PC-3 (cell line): Measurements from ENCODE around the gene TTC39B. TPM values are rescaled to one million over a fixed set of nuclear protein-coding genes. Genes with fewer than 3 reads are reported as not detected.

Experiments
- ATAC-seq: fragments of 200-7000 bp; cut with Tn5 transposase; 2 replicates; pipeline ENCODE4 v1.9.1; 2020; ENCODE audit warnings: mild to moderate bottlenecking, moderate library complexity
- BruUV-seq: library from RNA; stranded (reverse); fragments of 400-500 nt; replicated peaks from 2 replicates; lab custom pipeline; 2021; lab: Mats Ljungman, UMichigan
- CTCF ChIA-PET: fragments of 300-600 bp; sonication (Branson Sonifier 250); formaldehyde crosslinking; loops from one replicate; lab custom pipeline; 2022; ENCODE audit warnings: antibody characterized with exemption; lab: Charles Lee
- POLR2A ChIA-PET: fragments of 300-600 bp; sonication (Branson Sonifier 250); formaldehyde crosslinking; loops from one replicate; lab custom pipeline; 2022; ENCODE audit warnings: antibody characterized with exemption; ENCODE audit not compliant: unreplicated experiment; lab: Charles Lee
- DNase-seq: peaks from one replicate; pipeline ENCODE4 v3.0.0-alpha.2; 2015
- H2AFZ ChIP-seq: fragments of 300-600 bp; sonication (generic); 2 replicates; pipeline ENCODE4 v1.6.0; 2016; ENCODE audit warnings: antibody characterized with exemption, low read length
- H3F3A ChIP-seq: fragments of 300-600 bp; sonication (generic); one replicate; pipeline ENCODE4 v1.6.0; 2017; ENCODE audit warnings: antibody characterized with exemption, low read length, control low read depth, mild to moderate bottlenecking; ENCODE audit not compliant: unreplicated experiment
- H3K27ac ChIP-seq: fragments of 300-600 bp; sonication (generic); 2 replicates; pipeline ENCODE4 v1.5.1; 2016; ENCODE audit warnings: mild to moderate bottlenecking, low read length
- H3K27me3 ChIP-seq: fragments of 300-600 bp; sonication (generic); 2 replicates; pipeline ENCODE4 v1.6.1; 2016; ENCODE audit warnings: low read length, mixed read lengths
- H3K36me3 ChIP-seq: fragments of 300-600 bp; sonication (generic); 2 replicates; pipeline ENCODE4 v1.6.1; 2016; ENCODE audit warnings: low read depth, mixed run types, low read length, mixed read lengths
- H3K4me1 ChIP-seq: fragments of 300-600 bp; sonication (generic); 2 replicates; pipeline ENCODE4 v1.5.1; 2016; ENCODE audit warnings: low read length; ENCODE audit not compliant: insufficient read depth
- H3K4me2 ChIP-seq: fragments of 300-600 bp; sonication (generic); 2 replicates; pipeline ENCODE4 v1.6.0; 2016; ENCODE audit warnings: low read length
- H3K4me3 ChIP-seq: fragments of 300-600 bp; sonication (generic); 2 replicates; pipeline ENCODE4 v1.5.1; 2016; ENCODE audit warnings: mild to moderate bottlenecking, low read length, mixed read lengths
- H3K79me2 ChIP-seq: fragments of 300-600 bp; sonication (generic); 2 replicates; pipeline ENCODE4 v1.6.1; 2017; ENCODE audit warnings: low read length, mixed read lengths
- H3K9ac ChIP-seq: fragments of 300-600 bp; sonication (generic); 2 replicates; pipeline ENCODE4 v1.6.0; 2016; ENCODE audit warnings: mild to moderate bottlenecking, low read length
- H3K9me2 ChIP-seq: fragments of 300-600 bp; sonication (generic); replicated peaks from 2 replicates; pipeline ENCODE4 v1.6.1; 2016; ENCODE audit warnings: mixed run types, low read length, mixed read lengths
- H3K9me3 ChIP-seq: fragments of 300-600 bp; sonication (generic); 2 replicates; pipeline ENCODE4 v1.6.1; 2016; ENCODE audit warnings: low read length, mixed read lengths
- H4K20me1 ChIP-seq: fragments of 300-600 bp; sonication (generic); 2 replicates; pipeline ENCODE4 v1.6.1; 2016; ENCODE audit warnings: low read length, mixed read lengths
- CTCF ChIP-seq: fragments of 300-600 bp; sonication (generic); conservative IDR thresholded peaks from 2 replicates; pipeline ENCODE4 v1.5.1; 2017; ENCODE audit warnings: antibody characterized with exemption, low read depth, mild to moderate bottlenecking, low read length
- EZH2 ChIP-seq: fragments of 300-600 bp; sonication (generic); IDR thresholded peaks from one replicate; pipeline ENCODE4 v1.6.1; 2017; ENCODE audit warnings: antibody characterized with exemption, mild to moderate bottlenecking, low read length; ENCODE audit not compliant: unreplicated experiment
- EZH2phosphoT487 ChIP-seq: fragments of 300-600 bp; sonication (generic); IDR thresholded peaks from 2 replicates; pipeline ENCODE4 v1.6.1; 2018; ENCODE audit warnings: mild to moderate bottlenecking, antibody characterized with exemption, low read length, borderline replicate concordance
- intact Hi-C: fragments of 100-400 bp; cut with micrococcal nuclease; formaldehyde crosslinking; loops from 2 replicates; pipeline ENCODE4 v1.9.0; 2023
- total RNA-seq: library from RNA; depleted of rRNA; stranded (reverse); fragments of >200 nt; gene quantifications from 2 replicates; pipeline ENCODE4 v1.2.3, GENCODE V29; 2014

Gene TTC39B
- total RNA-seq, 1 experiment from 2014 or later, result 1.5 TPM

- Histone ChIP-seq H3F3A (no peaks in the 10 kb centered on the region), H3K4me1 (no peaks in the 10 kb centered on the region), H3K4me2 (no peak overlapping the region), H3K4me3 (no peak overlapping the region), H3K27me3 (no peaks in the 10 kb centered on the region), H3K36me3 (no peaks in the 10 kb centered on the region), H2AFZ (no peak overlapping the region), H3K79me2 (no peaks in the 10 kb centered on the region), H4K20me1 (no peaks in the 10 kb centered on the region), H3K9ac (no peak overlapping the region), H3K27ac (no peak overlapping the region), H3K9me2 (no peaks in the 10 kb centered on the region), H3K9me3 (no peaks in the 10 kb centered on the region)
- DNase-seq (no peak), ATAC-seq (no peak)
- intact Hi-C loops, result no loop called here
- POLR2A ChIA-PET, result no interaction called here
- no peak for TF ChIP-seq CTCF
- no peak for TF ChIP-seq EZH2
- TF ChIP-seq EZH2phosphoT487, result no peak
- CTCF ChIA-PET, result no interaction called here
- no TSS peak for BruUV-seq
These were observed 19.7 kb downstream of the TTC39B start for GRCh38 chr9:15287309-15287708.

- ChIA-PET CTCF (no interaction called here), POLR2A (no interaction called here)
- ATAC-seq, result no peak
These were observed 20.7 kb downstream of the TTC39B start for GRCh38 chr9:15286161-15286821.

More at GRCh38 chr9:15286161-15286821, 20.7 kb downstream of the TTC39B start:
- no peaks in the 10 kb centered on the region for H3K9me3 ChIP-seq
- no peaks in the 10 kb centered on the region for H3K36me3 ChIP-seq
- H4K20me1 ChIP-seq, result no peaks in the 10 kb centered on the region
- no peak overlapping the region for H2AFZ ChIP-seq
- no peak overlapping the region for H3K4me3 ChIP-seq
- TF ChIP-seq EZH2phosphoT487, result no peak
- no peak for TF ChIP-seq CTCF
- intact Hi-C loops, result no loop called here
- H3K9me2 ChIP-seq, result no peaks in the 10 kb centered on the region
- H3K9ac ChIP-seq, result no peak overlapping the region
- no TSS peak for BruUV-seq
- no peaks in the 10 kb centered on the region for H3K79me2 ChIP-seq
- H3K27me3 ChIP-seq, result no peaks in the 10 kb centered on the region
- no peaks in the 10 kb centered on the region for H3K4me1 ChIP-seq
- no peak overlapping the region for H3K4me2 ChIP-seq
- no peak for DNase-seq
- H3K27ac ChIP-seq, result no peak overlapping the region
- no peaks in the 10 kb centered on the region for H3F3A ChIP-seq
